SJSA1 (cell line): ENCODE results near the gene COQ8A. TPM values are rescaled to one million over a fixed set of nuclear protein-coding genes. Genes with fewer than 3 reads are reported as not detected.
A peak's percentile ranks its signal among the peaks of the same experiment; 100 is the strongest.
"Not testable (repeated sequence)": the region's sequence is repeated elsewhere in the genome, so short reads cannot be mapped to it uniquely, and the experiment has no call there.

ENCODE experiments used
- DNase-seq, 2 experiments: peaks; one replicate each; pipeline ENCODE4 v3.0.0-alpha.2; 2015 to 2020; ENCODE audit warnings: low spot score in 2 of 2, low read depth in 1 of 2
- H3K27ac ChIP-seq: fragments of 250-450 bp; sonication (Bioruptor Pico); 2 replicates; pipeline ENCODE4 v1.5.1; 2020; ENCODE audit warnings: mild to moderate bottlenecking, moderate library complexity
- H3K27me3 ChIP-seq: fragments of 250-450 bp; sonication (Bioruptor Pico); replicated peaks from 2 replicates; pipeline ENCODE4 v1.5.1; 2020; ENCODE audit warnings: mild to moderate bottlenecking, moderate library complexity
- H3K36me3 ChIP-seq: fragments of 250-450 bp; sonication (Bioruptor Pico); 2 replicates; pipeline ENCODE4 v1.5.1; 2020; ENCODE audit warnings: mild to moderate bottlenecking
- H3K4me1 ChIP-seq: fragments of 250-450 bp; sonication (Bioruptor Pico); replicated peaks from 2 replicates; pipeline ENCODE4 v1.6.1; 2021; ENCODE audit warnings: mild to moderate bottlenecking
- H3K4me3 ChIP-seq: fragments of 250-450 bp; sonication (Bioruptor Pico); 2 replicates; pipeline ENCODE4 v1.5.1; 2020; ENCODE audit warnings: mild to moderate bottlenecking
- H3K9me3 ChIP-seq: fragments of 250-450 bp; sonication (Bioruptor Pico); replicated peaks from 2 replicates; pipeline ENCODE4 v1.5.1; 2020; ENCODE audit warnings: mild to moderate bottlenecking
- total RNA-seq: library from RNA; depleted of rRNA; stranded (reverse); fragments of >200 nt; shearing (Covaris generic); gene quantifications from 2 replicates; pipeline ENCODE4 v1.2.3, GENCODE V29; 2014

COQ8A gene
- total RNA-seq, 1 experiment from 2014 or later = 4.8 TPM

DNA sequence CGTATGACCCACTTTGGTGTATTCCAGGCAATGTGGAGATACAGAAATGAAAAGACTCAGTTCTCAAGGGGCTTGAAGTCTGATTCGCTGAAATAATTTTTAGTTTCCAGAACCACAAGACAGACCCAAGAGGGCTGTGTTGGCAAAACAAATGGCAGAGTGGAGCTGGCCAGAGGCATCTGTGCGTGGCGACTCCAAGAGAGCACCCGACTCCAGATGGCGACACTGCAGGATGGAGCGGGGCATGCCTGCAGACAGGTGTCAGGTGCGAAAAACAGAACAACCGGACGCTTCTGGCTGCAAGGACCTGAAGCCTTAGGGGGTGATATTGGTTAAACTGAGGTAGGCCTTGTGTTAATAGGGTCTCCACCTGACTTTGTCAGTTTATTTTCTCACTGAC is 31.7 kb upstream of the COQ8A start:
- DNase-seq = no peak
- peaks cover 8% of the 10 kb centered on the region for H3K4me1 ChIP-seq
- no peaks in the 10 kb centered on the region for H3K27me3 ChIP-seq
- no peaks in the 10 kb centered on the region for H3K9me3 ChIP-seq
- no peak overlapping the region for H3K27ac ChIP-seq
- no peak overlapping the region for H3K4me3 ChIP-seq
- H3K36me3 ChIP-seq = no peaks in the 10 kb centered on the region

DNA sequence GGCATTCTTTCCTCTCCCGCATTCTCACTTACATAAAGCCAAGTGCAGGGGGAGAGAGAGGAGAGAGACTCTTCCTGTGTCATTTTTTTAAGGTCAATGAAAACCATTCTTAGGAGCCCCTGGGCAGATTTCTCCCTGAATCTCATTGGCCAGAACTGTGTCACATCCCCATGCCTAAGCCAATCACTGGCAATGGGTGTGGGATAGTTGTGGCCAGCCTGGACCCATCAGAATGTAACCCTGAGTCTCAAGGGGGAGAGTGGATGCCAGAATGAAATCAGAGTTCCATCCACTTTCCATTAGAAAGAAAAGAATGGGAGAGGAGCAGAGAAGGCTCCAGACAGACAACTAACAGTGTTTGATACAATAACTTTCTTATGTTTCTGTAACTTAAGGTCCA is 31.2 kb upstream of the COQ8A start:
- no peaks in the 10 kb centered on the region for H3K27me3 ChIP-seq
- no peaks in the 10 kb centered on the region for H3K36me3 ChIP-seq
- peaks cover 4% of the 10 kb centered on the region for H3K4me1 ChIP-seq
- DNase-seq = no peak
- H3K27ac ChIP-seq = no peak overlapping the region
- H3K4me3 ChIP-seq = no peak overlapping the region
- H3K9me3 ChIP-seq = no peaks in the 10 kb centered on the region

DNA sequence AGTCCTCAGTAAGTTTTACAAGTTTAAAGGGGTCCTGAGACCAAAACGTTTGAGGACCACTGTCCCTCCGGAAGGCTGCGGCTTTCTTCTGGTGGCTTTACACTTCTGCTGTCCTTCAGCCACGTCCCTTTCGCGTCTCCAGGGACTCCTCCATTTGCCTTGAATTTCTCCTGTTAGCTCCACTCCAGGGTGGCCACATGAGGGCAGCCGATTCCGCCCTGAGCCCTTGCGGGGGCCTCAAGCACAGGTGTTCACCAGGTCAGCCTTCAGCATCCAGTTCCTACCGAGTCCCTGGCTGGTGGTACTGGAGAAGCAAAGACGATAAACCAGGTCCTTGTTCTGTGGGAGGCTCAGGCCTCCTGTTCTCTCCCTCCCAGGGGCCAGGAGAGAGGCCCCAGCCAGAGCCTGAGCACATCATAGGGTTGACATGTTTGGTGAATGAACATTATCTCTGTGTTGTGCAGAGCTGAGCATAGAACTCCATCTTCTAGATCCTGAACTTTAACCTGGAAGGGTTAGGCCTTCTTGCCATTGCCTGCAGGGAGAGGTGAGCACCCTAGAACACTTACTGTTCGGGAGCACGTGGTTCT is 27.4 kb upstream of the COQ8A start:
- Histone ChIP-seq H3K27me3 (no peaks in the 10 kb centered on the region), H3K4me3 (no peak overlapping the region), H3K4me1 (no peaks in the 10 kb centered on the region), H3K27ac (no peak overlapping the region), H3K36me3 (no peaks in the 10 kb centered on the region), H3K9me3 (no peaks in the 10 kb centered on the region)
- no peak for DNase-seq

DNA sequence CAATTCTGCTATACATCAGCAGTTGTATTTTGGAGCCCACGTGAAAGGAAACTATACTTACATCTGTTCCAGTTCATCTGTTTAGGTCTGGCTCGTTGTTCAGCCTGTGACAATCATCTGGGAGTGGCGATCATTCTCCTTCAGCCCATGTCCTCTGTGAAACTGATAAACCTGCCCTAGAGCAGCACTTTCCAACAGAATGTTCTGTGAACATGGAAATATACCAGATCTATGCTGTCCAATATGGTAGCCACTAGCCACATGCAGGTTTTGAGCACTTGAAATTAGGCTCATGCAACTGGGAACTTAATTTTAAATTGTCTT is 24.5 kb upstream of the COQ8A start:
- Histone ChIP-seq H3K4me1 (no peaks in the 10 kb centered on the region), H3K9me3 (no peaks in the 10 kb centered on the region), H3K36me3 (no peaks in the 10 kb centered on the region), H3K27ac (no peak overlapping the region), H3K4me3 (no peak overlapping the region), H3K27me3 (no peaks in the 10 kb centered on the region)
- DNase-seq = no peak

DNA sequence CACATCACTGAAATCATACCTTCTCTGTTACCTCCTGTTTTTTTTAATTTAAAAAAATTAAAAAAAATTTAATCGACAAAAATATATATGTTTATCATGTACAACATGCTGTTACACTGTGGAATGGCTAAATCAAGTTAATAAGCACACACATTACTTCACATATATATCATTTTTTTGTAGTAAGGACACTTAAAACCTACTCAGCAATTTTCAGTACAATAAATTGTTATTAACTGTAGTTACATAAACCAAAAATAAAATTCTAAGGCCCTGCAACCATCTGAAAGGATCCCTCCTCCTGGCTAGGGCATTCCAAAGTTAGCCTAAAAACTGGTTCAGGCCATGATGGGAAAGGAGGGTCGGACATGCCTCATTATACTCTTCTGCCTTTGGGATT is 23.6 kb upstream of the COQ8A start:
- Histone ChIP-seq H3K27ac (no peak overlapping the region), H3K4me1 (no peaks in the 10 kb centered on the region), H3K27me3 (no peaks in the 10 kb centered on the region), H3K36me3 (no peaks in the 10 kb centered on the region), H3K4me3 (no peak overlapping the region), H3K9me3 (no peaks in the 10 kb centered on the region)
- no peak for DNase-seq

DNA sequence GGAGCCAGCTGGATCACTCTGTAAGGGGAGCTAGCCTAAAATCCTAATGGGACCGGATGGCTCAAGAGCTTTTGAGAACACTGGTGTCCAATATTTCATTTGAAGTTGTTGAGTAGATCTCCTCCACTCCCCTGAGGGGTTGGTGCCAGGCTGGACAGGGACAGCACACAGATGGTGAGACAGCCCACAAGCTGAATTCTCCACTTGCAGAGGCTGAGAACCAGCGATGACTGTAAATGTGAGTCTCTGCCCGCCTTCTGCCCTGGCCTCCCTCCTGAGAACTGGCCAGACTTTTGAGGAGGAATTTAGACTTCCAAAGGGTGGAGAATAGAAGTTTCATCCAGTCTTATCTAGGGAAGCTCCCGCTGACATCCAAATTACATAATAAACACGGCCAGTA is 20.5 kb upstream of the COQ8A start:
- no peaks in the 10 kb centered on the region for H3K4me1 ChIP-seq
- DNase-seq = no peak
- H3K4me3 ChIP-seq = no peak overlapping the region
- H3K27ac ChIP-seq = no peak overlapping the region
- H3K27me3 ChIP-seq = no peaks in the 10 kb centered on the region
- no peaks in the 10 kb centered on the region for H3K9me3 ChIP-seq
- no peaks in the 10 kb centered on the region for H3K36me3 ChIP-seq

DNA sequence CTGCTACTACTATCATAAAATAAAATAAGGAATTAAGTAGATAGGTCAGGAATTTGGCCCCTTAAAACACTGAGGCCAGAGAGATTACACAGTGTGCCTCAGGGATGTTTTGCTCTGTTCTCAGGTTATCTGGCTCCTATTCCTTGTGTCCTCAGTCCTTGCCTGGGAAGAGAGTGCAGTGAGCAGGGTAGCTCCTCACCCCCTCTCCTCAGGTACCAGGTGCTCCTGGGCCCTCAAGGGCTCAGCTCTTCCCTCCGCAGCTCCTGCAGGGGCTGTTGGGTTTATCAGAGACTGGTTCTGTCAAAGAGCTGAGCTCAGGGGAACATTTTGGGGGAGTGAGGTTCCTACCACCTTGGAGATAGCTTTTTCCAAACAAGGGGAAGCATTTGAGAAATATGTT is 20.1 kb upstream of the COQ8A start:
- DNase-seq = no peak
- H3K27me3 ChIP-seq = no peaks in the 10 kb centered on the region
- no peaks in the 10 kb centered on the region for H3K4me1 ChIP-seq
- H3K36me3 ChIP-seq = no peaks in the 10 kb centered on the region
- H3K27ac ChIP-seq = no peak overlapping the region
- H3K9me3 ChIP-seq = no peaks in the 10 kb centered on the region
- no peak overlapping the region for H3K4me3 ChIP-seq

DNA sequence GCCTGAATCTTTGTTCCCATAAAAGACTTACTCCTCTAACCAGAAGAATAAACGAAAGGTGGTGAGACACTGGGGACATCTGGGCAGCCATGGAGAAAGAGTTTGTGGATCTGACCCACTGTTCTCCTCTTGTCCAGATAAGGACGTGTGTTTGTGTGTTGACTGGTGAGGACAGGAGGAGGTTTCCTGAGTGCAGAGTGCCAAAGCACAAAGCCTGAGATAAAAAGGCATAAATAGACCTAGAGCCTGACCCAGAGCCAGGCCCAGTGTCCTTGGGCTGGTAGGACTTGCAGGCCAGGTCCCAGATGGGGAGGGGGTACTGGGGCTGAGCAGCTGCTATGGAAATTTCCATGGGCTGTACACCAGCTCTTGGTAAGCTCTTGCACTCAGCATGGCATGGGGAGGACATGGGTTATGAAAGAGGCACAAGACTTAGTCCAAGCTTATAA is 19.6 kb upstream of the COQ8A start:
- Histone ChIP-seq H3K27me3 (no peaks in the 10 kb centered on the region), H3K9me3 (no peaks in the 10 kb centered on the region), H3K27ac (no peak overlapping the region), H3K36me3 (no peaks in the 10 kb centered on the region), H3K4me3 (no peak overlapping the region), H3K4me1 (no peaks in the 10 kb centered on the region)
- no peak for DNase-seq

DNA sequence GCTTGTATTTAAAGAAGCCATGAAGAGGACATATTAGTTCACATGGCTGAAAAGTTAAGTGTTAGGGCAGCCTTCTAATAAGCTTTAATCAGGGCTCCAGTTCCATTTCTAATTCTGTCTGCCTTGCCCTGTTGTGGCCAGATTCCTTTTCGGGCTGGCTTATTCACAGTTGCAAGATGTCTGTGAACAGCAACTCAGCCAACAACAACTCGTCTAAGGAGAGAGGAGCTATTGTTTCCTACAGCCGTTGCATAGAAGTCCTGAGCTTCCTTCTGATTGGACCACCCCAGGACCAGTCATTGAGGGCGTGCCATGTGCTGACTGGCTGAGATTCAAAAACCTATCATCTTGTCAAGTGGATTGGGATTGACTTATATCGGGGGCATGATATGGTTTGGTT is 18.6 kb upstream of the COQ8A start:
- no peaks in the 10 kb centered on the region for H3K4me1 ChIP-seq
- no peaks in the 10 kb centered on the region for H3K27me3 ChIP-seq
- no peaks in the 10 kb centered on the region for H3K36me3 ChIP-seq
- H3K9me3 ChIP-seq = no peaks in the 10 kb centered on the region
- H3K4me3 ChIP-seq = no peak overlapping the region
- H3K27ac ChIP-seq = no peak overlapping the region
- DNase-seq = no peak

DNA sequence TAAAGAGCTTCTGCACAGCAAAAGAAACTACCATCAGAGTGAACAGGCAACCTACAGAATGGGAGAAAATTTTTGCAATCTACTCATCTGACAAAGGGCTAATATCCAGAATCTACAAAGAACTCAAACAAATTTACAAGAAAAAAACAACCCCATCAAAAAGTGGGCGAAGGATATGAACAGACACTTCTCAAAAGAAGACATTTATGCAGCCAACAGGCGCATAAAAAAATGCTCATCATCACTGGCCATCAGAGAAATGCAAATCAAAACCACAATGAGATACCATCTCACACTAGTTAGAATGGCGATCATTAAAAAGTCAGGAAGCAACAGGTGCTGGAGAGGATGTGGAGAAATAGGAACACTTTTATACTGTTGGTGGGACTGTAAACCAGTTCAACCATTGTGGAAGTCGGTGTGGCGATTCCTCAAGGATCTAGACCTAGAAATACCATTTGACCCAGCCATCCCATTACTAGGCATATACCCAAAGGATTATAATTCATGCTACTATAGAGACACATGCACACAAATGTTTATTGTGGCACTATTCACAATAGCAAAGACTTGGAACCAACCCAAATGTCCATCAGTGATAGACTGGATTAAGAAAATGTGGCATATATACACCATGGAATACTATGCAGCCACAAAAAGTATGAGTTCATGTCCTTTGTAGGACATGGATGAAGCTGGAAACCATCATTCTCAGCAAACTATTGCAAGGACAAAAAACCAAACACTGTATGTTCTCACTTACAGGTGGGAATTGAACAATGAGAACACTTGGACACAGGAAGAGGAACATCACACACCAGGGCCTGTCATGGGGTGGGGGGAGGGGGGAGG is 10.6 kb upstream of the COQ8A start:
- not testable (repeated sequence) for H3K4me3 ChIP-seq, DNase-seq, H3K4me1 ChIP-seq, H3K27ac ChIP-seq, H3K27me3 ChIP-seq, H3K9me3 ChIP-seq, H3K36me3 ChIP-seq

DNA sequence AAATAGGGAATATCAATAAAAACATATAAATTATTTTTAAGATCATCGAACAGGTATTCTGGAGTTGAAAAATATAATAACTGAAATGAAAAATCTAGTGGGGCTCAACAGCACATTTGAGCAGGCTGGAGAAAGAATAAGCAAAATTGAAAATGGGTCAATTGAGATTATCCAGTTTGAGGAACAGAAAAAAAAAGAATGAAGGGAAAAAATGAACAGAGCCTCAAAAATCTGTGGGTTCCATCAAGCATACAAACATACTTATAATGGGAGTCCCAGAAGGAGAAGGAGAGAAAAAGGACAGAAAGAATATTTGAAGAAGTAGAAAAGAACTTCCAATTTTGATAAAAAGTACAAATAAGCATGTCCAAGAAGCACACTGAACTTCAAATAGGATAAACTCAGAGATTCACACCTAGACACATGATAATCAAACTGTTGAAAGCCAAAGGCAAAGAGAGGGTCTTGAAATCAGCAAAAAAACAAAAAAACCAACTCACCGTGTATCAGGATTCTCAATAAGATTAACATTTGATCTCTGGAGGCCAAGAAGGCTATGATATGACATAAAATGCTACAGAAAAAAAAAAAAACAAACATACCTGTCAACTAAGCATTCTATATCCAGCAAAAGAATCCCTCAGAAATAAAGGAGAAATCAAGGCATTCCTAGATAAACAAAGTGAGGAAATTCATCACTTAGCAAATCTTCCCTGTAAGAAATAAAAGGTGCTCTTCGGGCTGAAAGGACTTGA is 5.4 kb upstream of the COQ8A start:
- H3K27me3 ChIP-seq = no peaks in the 10 kb centered on the region
- H3K4me3 ChIP-seq = no peak overlapping the region
- H3K36me3 ChIP-seq = no peaks in the 10 kb centered on the region
- DNase-seq = no peak
- H3K9me3 ChIP-seq = no peaks in the 10 kb centered on the region
- H3K4me1 ChIP-seq = peaks cover 9% of the 10 kb centered on the region
- H3K27ac ChIP-seq = no peak overlapping the region

DNA sequence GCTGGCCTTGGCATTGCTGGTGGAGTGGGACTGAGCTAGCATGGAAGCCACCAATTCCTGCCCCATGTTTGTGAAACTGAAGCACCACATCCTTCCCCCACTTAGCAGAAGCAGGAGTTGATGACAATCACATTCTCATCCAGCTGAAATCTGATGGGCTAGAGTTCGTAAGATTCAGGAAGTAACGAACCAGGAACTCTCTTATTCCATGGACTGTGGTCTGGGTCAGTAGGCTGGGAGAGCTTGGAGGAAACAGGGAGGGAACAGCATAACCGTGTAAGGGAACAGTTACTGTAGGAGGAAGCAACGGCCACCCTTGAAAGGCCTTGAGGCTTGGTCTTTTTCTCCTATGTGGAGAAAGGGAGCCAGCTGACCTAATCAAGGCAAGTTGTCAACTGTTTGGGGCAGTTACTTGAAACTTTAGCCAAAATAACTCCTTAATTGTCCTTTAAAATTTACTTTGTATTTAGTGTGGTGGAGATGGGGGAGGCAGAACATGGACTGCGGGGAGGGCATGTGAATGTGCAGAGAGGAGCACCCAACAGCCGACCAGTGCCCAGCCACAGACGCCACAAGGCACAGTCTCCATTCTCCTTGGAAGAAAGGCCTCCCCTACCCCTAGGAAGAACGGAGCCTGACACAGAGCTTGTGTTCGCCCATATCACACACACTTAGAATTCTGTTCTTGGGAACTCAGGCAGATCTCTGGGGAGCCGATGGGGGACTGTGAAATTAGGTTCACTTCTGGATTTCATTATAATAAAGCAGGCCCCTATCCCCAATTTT is 2.0 kb upstream of the COQ8A start:
- peak overlapping the region; percentile 81 for H3K27ac ChIP-seq
- peaks cover 14% of the 10 kb centered on the region for H3K4me1 ChIP-seq
- no peaks in the 10 kb centered on the region for H3K27me3 ChIP-seq
- H3K9me3 ChIP-seq = no peaks in the 10 kb centered on the region
- no peak for DNase-seq
- no peaks in the 10 kb centered on the region for H3K36me3 ChIP-seq
- H3K4me3 ChIP-seq = no peak overlapping the region

DNA sequence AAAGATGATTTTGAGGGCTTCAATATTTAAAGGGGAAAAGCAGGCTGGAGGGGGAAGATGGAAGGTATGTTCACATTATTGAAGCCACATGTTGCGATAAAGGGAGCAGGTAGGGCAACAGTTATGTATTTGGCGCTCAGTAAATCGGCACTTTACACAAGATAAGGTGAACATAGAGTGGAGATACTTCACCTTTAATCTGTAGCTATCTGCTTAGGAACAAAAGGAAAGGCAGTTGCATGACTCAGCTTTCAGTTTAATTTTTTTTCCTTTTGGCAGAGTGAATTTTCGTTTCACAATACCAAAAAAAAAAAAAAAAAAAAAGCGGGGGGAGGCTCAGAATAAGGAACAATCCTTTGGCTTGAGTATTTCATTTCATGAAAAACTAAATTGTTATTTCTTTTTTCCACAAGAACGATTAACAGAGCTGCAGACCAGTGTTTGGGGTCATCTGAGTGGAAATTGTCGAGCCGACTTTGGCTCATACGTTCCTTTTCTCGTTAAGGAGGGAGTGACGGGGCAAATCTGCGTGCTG is 1.1 kb upstream of the COQ8A start:
- Histone ChIP-seq H3K27ac (peak overlapping the region; percentile 81), H3K4me1 (peaks cover 14% of the 10 kb centered on the region), H3K36me3 (no peaks in the 10 kb centered on the region), H3K4me3 (peak overlapping the region; percentile 54), H3K9me3 (no peaks in the 10 kb centered on the region), H3K27me3 (no peaks in the 10 kb centered on the region)
- DNase-seq = no peak
